HG03432 (cell line): ENCODE measurements around the gene NIP7.

Experiments
- ATAC-seq: cut with Tn5 transposase; IDR thresholded peaks from one replicate; pipeline ENCODE4 v1.9.1; 2021; ENCODE audit warnings: mild to moderate bottlenecking, moderate library complexity; ENCODE audit not compliant: unreplicated experiment

NIP7 gene

GRCh38 chr16:69381231-69381630 is 41.7 kb downstream of the NIP7 start:
- ATAC-seq = no peak

- no peak for ATAC-seq
These were observed 42.8 kb downstream of the NIP7 start for GRCh38 chr16:69382421-69382820.

GRCh38 chr16:69384974-69385373 is 45.4 kb downstream of the NIP7 start:
- ATAC-seq = no peak

- no peak for ATAC-seq
These were observed 47.0 kb downstream of the NIP7 start for GRCh38 chr16:69386596-69386995.
